ENCODE measurements around the gene DCUN1D3.

Gene DCUN1D3

GRCh38 chr16:20918486-20919239 lies 18.5 kb upstream of the DCUN1D3 start:
- no peak for DNase-seq

GRCh38 chr16:20916942-20917341 lies 16.8 kb upstream of the DCUN1D3 start:
- no peak for DNase-seq

DNA sequence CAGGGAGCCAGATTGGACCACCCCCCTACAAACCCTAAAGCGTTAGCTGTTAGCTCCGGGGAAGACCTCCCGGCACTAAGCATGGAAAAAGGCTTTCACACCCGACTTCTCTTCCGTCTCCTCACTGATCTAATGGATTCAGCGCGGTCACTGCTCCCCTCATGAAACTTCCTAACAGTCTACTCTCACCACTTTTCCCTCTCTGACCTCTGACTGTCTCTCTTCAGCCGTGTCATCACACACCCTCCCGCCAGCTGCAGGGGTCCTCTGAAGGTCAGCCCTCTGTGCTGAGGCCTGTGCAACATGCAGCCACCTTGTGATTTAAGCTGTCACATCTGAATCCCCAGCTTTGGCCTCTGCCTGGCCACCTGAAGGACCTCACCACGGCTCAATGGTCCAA lies 16.1 kb upstream of the DCUN1D3 start:
- DNase-seq = no peak

DNA sequence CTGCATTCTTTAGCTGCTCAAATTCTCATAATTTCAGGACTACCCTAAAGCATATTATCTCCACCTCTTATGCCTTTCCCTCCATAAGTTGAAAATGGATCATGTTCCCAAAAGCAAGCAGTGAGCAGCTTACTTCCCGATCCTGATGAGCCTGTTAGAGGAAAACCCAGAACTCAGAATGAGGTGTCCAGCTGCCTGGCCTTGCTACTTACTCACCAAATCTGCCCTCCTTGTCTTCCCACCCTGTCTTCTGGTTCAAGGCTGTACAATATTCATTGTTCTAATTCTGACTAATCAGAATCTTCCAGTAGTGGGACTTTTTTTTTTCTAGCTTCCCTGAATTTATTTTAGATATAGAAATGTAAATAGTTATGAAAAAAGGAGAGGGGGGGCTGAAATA lies 11.2 kb upstream of the DCUN1D3 start:
- no peak for DNase-seq

GRCh38 chr16:20910781-20911321 lies 10.7 kb upstream of the DCUN1D3 start:
- peak in 1 of 5 experiments; percentile 44 for DNase-seq

DNA sequence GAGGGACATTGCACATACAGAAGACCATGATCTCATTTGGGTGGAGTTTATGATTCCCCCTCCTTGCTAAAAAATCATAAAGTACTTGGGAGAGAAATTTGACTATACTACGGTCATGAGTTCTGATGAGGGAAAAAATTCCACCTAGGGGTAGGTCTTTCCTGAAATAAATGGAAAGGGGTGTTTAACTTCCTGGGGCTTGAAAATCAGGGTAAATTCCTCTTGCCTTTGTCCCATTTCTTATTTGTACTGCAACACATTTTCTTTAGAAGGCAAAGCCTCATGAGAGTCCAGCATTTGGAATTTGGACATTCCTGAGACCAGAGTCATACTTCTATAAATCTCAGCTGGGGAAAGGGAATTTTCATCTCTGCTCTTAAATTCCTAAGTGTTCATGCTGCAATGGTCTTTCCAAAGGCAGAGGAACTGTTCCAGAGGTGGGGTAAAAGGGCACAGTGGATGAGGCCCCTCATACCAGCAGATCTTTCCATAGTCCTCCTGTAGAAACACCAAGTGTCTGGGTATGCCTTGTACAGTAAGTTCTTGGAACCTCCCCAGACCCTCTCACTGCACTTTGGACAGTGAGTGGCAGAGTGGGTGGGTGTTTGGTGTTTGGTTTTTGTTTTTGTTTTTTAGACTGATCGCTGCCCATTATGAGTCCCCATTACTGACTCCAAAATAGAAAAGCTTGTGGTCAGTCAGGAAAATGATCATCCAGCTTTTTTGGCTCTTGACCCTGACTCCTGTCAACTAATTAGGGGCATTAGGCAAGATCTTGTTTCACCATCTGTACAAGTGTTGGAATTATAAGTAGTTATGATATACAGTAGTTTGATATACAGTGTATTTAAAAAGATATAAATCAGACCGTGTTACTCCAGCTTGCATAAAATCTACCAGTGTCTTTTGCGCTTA lies 6.4 kb upstream of the DCUN1D3 start:
- no peak for DNase-seq

DNA sequence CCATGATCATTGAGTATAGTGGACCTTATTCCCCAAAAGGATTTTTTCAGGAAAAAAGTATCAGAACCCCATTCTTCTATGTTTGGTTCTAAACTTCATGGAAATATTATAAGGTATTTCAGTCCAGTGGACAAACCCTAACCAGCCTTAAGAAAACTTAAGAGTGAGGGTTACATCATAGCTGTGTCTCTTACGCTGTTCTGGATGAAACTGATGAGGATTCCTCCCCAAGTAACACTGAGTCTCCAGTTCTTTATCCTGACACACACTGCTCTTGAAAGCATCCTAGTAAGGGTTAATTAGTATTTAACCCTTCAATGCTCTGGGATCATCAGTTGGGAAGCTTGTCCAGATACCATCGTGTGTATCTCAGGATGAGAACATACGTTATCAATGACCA lies 5.4 kb upstream of the DCUN1D3 start:
- DNase-seq = no peak

- peak in 2 of 5 experiments; percentile 30 to 90 for DNase-seq
These were observed 4.4 kb upstream of the DCUN1D3 start for GRCh38 chr16:20904507-20905081.

- DNase-seq = no peak
These were observed 3.8 kb upstream of the DCUN1D3 start for GRCh38 chr16:20903899-20904506.

GRCh38 chr16:20903116-20903898 lies 3.1 kb upstream of the DCUN1D3 start:
- DNase-seq = no peak

DNA sequence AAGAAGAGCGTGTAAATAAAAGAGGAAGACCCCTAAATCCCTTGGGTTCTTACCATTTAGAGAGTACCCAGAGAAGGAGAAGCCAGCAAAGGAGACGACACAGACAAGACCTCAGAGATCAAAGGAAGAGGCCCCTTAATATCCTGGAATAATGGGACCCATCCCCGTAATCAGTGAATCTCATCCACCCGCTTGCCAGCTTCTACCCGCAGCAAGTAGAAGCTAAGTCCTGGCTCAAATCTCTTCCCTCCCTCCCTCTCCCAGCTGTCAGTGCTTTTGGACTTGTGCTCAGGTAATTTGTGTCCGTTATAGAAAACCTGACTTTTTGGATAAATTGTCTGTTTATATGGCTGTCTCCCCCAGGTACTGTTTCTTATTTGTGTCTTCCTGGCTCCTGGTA lies 2.3 kb upstream of the DCUN1D3 start:
- DNase-seq = no peak

DNA sequence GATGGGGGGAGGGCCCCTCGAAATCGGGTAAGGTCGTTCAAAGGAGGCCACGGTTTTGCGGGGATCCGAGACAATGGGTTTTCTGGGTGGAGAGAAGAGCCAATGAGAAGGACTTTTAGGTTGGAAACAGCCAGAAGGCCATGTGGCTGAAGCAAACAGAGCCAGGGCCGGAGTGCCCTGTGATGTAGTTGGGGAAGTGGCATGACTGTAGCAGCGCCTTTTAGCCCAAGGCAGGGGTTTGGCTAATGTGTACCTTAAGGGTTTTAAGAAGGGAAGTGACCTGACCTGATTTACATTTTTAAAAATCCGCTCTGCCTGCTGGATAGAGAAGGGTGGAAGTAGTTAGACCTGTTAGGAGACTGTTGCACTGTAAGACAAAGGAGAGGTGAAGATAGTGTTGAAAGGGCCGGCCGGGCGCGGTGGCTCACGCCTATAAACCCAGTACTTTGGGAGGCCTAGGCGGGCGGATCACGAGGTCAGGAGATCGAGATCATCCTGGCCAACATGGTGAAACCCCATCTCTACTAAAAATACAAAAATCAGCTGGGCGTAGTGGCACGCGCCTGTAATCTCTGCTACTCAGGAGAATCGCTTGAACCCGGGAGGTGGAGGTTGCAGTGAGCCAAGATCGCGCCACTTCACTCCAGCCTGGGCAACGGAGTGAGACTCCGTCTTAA lies 1.4 kb upstream of the DCUN1D3 start:
- DNase-seq = peak in 1 of 5 experiments; percentile 54

- peak in 1 of 5 experiments; percentile 30 for DNase-seq
These were observed 894 bp upstream of the DCUN1D3 start for GRCh38 chr16:20901068-20901435.

GRCh38 chr16:20899477-20900298 lies 470 bp downstream of the DCUN1D3 start:
- DNase-seq = peak in 2 of 5 experiments; percentile 10 to 31

DNA sequence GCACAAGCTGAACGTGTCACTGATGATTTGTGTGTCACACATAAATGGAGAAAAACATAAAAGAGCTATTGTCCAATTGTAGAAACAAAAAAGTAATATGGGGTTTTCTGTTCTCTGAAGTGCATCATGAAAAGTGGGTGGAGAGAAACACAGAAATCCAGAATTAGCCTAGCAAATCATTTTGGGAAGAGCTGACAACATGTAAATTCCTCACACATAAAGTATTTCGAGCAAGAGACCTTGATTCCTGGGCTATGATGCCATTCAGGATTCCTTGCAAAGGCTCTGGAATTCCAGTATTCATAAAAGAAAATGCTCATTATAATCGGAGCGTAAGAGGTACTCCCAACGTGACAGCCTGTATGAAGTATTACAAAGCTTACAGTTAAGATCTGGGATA lies 1.1 kb downstream of the DCUN1D3 start:
- no peak for DNase-seq

DNA sequence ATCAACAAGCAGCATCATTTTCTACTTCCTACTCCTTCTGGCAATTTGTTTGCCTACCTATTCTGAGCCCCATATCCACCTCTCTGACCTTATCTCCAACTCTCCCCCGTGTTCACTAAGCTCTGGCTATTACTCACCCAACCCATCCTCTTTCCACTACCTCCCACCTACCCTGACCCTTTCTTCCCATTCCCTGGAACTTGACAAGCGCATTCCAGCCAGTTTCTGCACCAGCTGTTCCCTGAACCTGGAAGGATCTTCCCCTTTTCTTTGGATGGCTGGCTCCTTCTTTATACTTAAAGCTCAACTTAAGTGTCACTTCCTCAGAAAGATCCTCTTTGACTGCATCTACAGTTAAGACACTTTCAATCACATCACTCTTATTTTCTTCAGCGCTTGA lies 2.2 kb downstream of the DCUN1D3 start:
- DNase-seq = no peak

GRCh38 chr16:20897253-20897897 lies 2.8 kb downstream of the DCUN1D3 start:
- no peak for DNase-seq

- DNase-seq = no peak
These were observed 5.8 kb downstream of the DCUN1D3 start for GRCh38 chr16:20894388-20894787.

GRCh38 chr16:20889625-20890275 lies 10.4 kb downstream of the DCUN1D3 start:
- DNase-seq = no peak
